OCI-LY7 (cell line): Measurements from ENCODE around the gene ISG20L2.

Source experiments
- CTCF ChIP-seq: fragments of 200-600 bp; sonication (generic); conservative IDR thresholded peaks from 2 replicates; pipeline ENCODE4 v1.5.1; 2014; ENCODE audit warnings: mild to moderate bottlenecking, antibody characterized with exemption, low read length, moderate library complexity, mixed read lengths
- EZH2phosphoT487 ChIP-seq: fragments of 200-600 bp; sonication (generic); IDR thresholded peaks from 2 replicates; pipeline ENCODE4 v1.6.1; 2018; ENCODE audit warnings: low read depth, borderline replicate concordance, mild to moderate bottlenecking, mixed run types, antibody characterized with exemption, low read length, moderate library complexity, mixed read lengths

GRCh38 chr1:156707417-156708217 lies 20.9 kb downstream of the ISG20L2 start:
- TF ChIP-seq CTCF (no peak), EZH2phosphoT487 (no peak)
